SJCRH30 (cell line): Measurements from ENCODE around the gene CD300E. TPM values are rescaled to one million over a fixed set of nuclear protein-coding genes. Genes with fewer than 3 reads are reported as not detected.

Experiments
- DNase-seq, 2 experiments: peaks; one replicate each; pipeline ENCODE4 v3.0.0-alpha.2; 2015 to 2020
- H3K27ac ChIP-seq: fragments of 250-450 bp; sonication (Bioruptor Pico); 2 replicates; pipeline ENCODE4 v1.5.1; 2020; ENCODE audit warnings: mild to moderate bottlenecking, moderate library complexity
- H3K27me3 ChIP-seq: fragments of 250-450 bp; sonication (Bioruptor Pico); 2 replicates; pipeline ENCODE4 v1.5.1; 2020; ENCODE audit warnings: mild to moderate bottlenecking, moderate library complexity
- H3K36me3 ChIP-seq: fragments of 250-450 bp; sonication (Bioruptor Pico); 2 replicates; pipeline ENCODE4 v1.5.1; 2020; ENCODE audit warnings: mild to moderate bottlenecking, moderate library complexity
- H3K4me1 ChIP-seq: fragments of 250-450 bp; sonication (Bioruptor Pico); 2 replicates; pipeline ENCODE4 v1.5.1; 2020; ENCODE audit warnings: mild to moderate bottlenecking, moderate library complexity
- H3K4me3 ChIP-seq: fragments of 250-450 bp; sonication (Bioruptor Pico); 2 replicates; pipeline ENCODE4 v1.5.1; 2020; ENCODE audit warnings: mild to moderate bottlenecking, moderate library complexity
- H3K9me3 ChIP-seq: fragments of 250-450 bp; sonication (Bioruptor Pico); replicated peaks from 2 replicates; pipeline ENCODE4 v1.5.1; 2020; ENCODE audit warnings: mild to moderate bottlenecking, moderate library complexity
- total RNA-seq: library from RNA; depleted of rRNA; stranded (reverse); fragments of >200 nt; shearing (Covaris generic); gene quantifications from 2 replicates; pipeline ENCODE4 v1.2.3, GENCODE V29; 2014

The CD300E gene
- total RNA-seq, 1 experiment from 2014 or later = 0.22 TPM

DNA sequence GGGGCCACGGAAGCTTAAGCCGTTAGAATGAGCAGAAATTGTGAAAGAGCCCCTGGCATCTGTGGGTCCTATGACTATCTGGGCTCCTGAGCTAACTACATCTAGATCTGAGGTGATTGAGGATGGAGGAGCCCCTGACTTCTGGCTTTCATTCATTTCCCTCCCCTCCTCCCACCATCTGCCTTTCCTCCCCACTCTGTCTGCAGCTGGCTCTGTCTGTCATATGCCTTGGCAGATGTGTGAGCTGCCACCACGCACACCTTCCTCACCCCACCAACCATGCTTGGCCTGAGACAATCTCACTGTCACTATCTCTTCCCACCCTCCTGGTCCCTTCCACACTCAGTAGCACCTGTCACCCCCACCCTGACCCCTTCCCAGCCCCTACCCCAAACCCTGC is 5.1 kb downstream of the CD300E start:
- Histone ChIP-seq H3K27me3 (peaks cover 13% of the 10 kb centered on the region), H3K4me3 (no peak overlapping the region), H3K9me3 (no peaks in the 10 kb centered on the region), H3K27ac (no peak overlapping the region), H3K36me3 (no peaks in the 10 kb centered on the region), H3K4me1 (peaks cover 6% of the 10 kb centered on the region; the same call in 1 of the 2 replicates)
- DNase-seq = peak; percentile 84 to 88

DNA sequence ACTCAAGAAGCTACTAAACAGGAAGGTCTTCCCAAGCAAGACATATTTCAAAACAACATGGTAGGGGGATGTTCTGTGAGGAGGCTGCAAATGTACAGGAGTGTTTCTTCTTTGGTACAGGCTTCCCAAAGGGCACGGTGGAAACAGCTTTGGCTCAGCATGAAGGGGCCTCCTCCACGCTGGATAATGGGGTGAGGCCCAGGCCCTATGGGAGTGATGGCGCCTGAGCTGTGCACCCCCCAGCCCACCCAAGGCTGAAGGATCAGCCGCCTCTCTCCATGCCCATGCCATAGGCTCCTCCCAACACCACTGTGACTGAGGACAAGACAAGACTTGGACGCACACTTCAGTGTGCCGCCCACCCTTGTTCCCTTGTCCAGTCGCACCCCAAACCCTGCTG is 6.8 kb downstream of the CD300E start:
- DNase-seq = no peak
- Histone ChIP-seq H3K9me3 (no peaks in the 10 kb centered on the region), H3K27me3 (peaks cover 19% of the 10 kb centered on the region), H3K4me1 (peaks cover 6% of the 10 kb centered on the region; the same call in 1 of the 2 replicates), H3K4me3 (no peak overlapping the region), H3K27ac (no peak overlapping the region), H3K36me3 (no peaks in the 10 kb centered on the region)

DNA sequence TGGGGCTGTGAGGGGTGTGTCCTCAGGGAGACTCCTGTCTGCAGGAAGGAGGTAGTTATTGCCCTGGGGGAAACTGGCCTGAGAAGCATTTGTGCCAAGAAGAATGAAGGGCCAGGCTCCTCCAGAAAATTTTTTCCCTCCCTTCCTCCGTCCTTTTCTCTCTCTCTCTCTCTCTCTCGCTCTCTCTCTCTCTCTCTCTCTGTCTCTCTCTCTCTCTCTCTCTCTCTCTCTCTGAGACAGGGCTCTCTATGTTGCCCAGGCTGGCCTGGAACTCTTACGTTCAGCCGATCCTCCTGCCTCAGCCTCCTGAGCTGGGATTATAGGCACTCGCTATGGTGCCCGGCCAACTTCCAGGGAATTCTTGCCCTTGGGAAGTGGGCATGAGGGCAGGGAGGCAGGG is 11.5 kb downstream of the CD300E start:
- Histone ChIP-seq H3K27ac (no peak overlapping the region), H3K4me3 (no peak overlapping the region), H3K4me1 (no peaks in the 10 kb centered on the region), H3K36me3 (no peaks in the 10 kb centered on the region), H3K27me3 (peaks cover 13% of the 10 kb centered on the region), H3K9me3 (no peaks in the 10 kb centered on the region)
- DNase-seq = no peak

DNA sequence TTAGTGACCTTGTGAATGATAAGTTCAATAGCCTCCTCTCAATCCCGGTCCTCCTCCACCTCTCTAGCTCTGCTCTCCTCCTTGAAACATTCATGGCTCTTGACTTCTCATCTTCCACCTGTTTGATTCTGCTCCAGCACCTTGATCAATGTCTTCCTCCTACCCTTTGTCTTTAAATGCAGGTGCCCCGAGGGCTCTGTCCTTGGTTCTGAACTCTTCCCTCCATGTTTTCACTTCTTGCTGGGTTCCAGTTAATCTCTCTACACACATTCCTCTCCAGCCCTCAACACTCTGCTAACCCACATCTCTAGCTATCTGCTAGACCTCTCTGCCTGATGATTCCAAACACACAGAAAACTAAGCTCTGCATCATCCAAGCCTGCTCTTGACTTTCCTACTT is 13.4 kb downstream of the CD300E start:
- no peaks in the 10 kb centered on the region for H3K9me3 ChIP-seq
- DNase-seq = peak in 1 of 2 experiments; percentile 37
- H3K36me3 ChIP-seq = no peaks in the 10 kb centered on the region

DNA sequence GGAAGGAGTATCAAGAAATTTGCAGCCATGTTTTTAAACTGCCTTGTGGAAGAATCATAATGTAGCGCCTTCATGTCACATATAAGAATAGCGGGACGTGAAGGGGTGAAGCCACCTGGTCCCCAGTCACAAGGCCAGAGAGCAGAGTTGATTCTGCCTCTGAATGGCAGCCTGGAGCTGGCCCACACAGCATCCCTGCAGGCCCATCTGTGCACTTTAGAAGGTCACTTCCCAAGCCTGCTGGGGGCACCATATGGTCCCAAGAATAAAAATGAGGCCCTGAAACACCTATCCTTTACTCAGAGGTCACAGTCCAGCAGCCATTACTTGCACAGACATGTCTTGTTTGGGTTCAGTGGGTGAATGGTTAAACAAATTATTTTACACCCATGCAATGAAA is 15.0 kb downstream of the CD300E start:
- H3K4me1 ChIP-seq = no peaks in the 10 kb centered on the region
- no peak overlapping the region for H3K27ac ChIP-seq
- H3K4me3 ChIP-seq = no peak overlapping the region
- H3K9me3 ChIP-seq = no peaks in the 10 kb centered on the region
- DNase-seq = no peak
- no peaks in the 10 kb centered on the region for H3K36me3 ChIP-seq
- peaks cover 17% of the 10 kb centered on the region for H3K27me3 ChIP-seq

More for the DNA sequence above, 13.4 kb downstream of the CD300E start:
- H3K4me1 ChIP-seq = no peaks in the 10 kb centered on the region
- no peak overlapping the region for H3K4me3 ChIP-seq
- H3K27me3 ChIP-seq = peaks cover 9% of the 10 kb centered on the region
- no peak overlapping the region for H3K27ac ChIP-seq

DNA sequence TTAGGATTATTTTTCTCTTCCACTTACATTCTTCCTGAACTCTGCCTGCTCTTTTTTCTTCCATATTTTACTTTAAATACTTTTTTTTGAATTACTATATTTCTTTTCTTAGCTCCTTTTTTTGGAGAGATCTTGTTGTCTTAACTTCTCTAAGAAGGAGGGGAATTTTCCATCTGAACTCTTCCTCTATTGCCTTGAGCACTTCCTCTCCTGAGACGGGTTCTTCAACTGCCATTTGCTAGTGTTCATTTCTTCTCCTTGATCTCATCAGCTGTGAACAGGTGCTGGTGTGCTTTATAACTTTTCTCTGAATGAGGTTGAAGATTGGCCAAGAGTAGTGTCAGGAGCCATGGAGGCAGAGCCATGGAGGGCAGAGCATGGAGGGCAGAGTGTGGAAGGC is 16.3 kb downstream of the CD300E start:
- no peaks in the 10 kb centered on the region for H3K9me3 ChIP-seq
- no peaks in the 10 kb centered on the region for H3K36me3 ChIP-seq
- H3K4me3 ChIP-seq = no peak overlapping the region
- H3K27ac ChIP-seq = no peak overlapping the region
- peaks cover 15% of the 10 kb centered on the region for H3K27me3 ChIP-seq
- no peaks in the 10 kb centered on the region for H3K4me1 ChIP-seq
- DNase-seq = no peak

DNA sequence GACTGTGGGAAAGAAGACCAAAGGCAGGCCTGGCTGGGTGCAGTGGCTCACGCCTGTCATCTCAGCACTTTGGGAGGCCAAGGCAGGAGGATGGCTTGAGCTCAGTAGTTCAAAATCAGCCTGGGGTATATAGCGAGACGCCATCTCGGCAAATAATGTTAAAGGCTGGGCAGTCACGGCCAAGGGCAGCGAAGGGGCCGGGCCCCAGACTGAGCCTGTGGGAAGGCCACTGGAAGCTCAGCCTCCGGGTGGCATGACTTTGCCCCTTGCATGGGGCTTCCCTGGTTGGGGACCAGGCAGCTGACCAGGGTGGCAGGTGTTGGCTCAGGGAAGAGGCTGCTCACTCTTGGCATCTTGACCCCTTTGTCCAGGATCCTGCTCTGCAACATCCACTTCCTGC is 17.5 kb downstream of the CD300E start:
- DNase-seq = no peak
- H3K27ac ChIP-seq = no peak overlapping the region
- no peaks in the 10 kb centered on the region for H3K4me1 ChIP-seq
- H3K27me3 ChIP-seq = peaks cover 21% of the 10 kb centered on the region
- H3K9me3 ChIP-seq = no peaks in the 10 kb centered on the region
- no peaks in the 10 kb centered on the region for H3K36me3 ChIP-seq
- no peak overlapping the region for H3K4me3 ChIP-seq

DNA sequence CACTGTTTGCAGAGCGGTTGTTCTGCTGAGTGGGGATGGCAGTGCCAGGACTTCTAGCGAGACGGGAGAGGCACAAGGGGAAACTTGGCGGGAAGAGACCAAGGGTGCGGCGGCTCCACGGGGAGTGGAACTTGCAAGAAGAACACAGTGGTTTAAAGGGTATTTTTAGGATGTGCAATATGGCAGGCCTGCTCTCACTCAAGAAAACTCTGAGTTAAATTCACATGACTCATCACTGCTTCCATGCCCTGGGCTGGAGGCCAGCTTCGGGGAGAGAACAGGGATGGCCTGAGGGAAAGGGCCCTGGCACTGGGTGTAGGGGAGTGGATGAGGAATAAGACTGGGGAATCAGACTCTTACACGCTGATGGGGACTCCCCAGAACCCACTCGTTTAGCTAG is 18.2 kb downstream of the CD300E start:
- peak in 1 of 2 experiments; percentile 11 for DNase-seq
- no peaks in the 10 kb centered on the region for H3K36me3 ChIP-seq
- H3K27me3 ChIP-seq = peaks cover 21% of the 10 kb centered on the region
- H3K27ac ChIP-seq = no peak overlapping the region
- no peaks in the 10 kb centered on the region for H3K9me3 ChIP-seq
- H3K4me3 ChIP-seq = no peak overlapping the region
- no peaks in the 10 kb centered on the region for H3K4me1 ChIP-seq

DNA sequence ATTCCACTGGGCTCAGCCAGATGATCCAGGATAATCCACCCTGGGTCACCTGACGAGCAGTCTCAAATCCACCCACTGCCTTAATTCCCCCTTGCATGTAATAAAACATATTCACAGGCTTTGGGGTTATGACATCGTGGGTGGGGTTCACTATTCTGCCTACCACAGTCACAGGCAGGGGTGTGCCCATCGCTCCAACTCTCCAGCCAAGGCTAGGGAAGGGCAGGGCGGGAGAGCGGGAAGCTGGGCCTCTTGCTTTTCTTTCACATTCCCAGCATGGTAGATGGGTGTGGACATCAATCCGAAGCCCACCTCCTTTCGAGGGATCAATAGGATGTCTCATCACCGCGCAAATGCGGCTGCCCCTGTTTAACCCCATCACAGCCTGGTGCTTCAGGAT is 18.8 kb downstream of the CD300E start:
- DNase-seq = no peak
- Histone ChIP-seq H3K4me1 (no peaks in the 10 kb centered on the region), H3K27ac (no peak overlapping the region), H3K4me3 (no peak overlapping the region), H3K36me3 (no peaks in the 10 kb centered on the region), H3K27me3 (peaks cover 21% of the 10 kb centered on the region), H3K9me3 (no peaks in the 10 kb centered on the region)

DNA sequence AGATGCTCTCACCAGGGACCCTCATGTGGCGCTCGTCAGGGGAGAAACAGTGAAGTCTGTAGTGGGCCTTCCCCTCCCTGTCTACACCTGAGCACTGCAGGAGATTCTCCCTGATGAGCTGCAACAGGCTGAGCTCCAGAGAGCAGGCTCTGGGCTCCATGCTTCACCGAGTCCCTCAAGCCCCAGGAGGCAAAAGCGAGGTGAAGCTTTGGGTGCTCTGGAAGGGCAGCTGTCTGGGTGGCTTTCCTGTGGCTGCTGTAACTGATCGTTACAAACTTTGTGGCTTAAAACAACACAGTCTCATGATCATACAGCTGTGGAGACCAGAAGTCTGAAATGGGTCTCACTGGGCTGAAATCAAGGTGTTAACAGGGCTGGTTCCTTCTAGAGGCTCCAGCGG is 19.3 kb downstream of the CD300E start:
- Histone ChIP-seq H3K36me3 (no peaks in the 10 kb centered on the region), H3K9me3 (no peaks in the 10 kb centered on the region), H3K27ac (no peak overlapping the region), H3K27me3 (peaks cover 21% of the 10 kb centered on the region), H3K4me3 (no peak overlapping the region), H3K4me1 (no peaks in the 10 kb centered on the region)
- no peak for DNase-seq

DNA sequence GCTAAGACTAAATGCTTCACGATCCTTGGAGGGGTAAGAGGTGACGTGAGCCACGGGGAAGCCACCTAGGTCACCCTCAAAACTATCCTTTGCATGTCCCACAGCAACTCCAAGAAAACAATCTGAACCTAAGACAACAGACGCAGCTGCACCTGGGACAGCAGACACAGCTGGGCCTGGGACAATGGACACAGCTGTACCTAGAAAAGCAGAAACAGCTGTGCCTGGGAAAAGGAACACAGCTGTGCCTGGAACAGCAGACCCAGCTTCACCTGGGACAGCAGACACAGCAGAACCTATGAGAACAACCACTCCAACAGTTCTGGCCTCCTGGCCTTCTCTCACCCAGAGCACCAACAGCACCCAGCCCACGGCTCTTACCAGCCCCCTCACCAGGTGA is 19.8 kb downstream of the CD300E start:
- no peaks in the 10 kb centered on the region for H3K9me3 ChIP-seq
- H3K36me3 ChIP-seq = no peaks in the 10 kb centered on the region
- peaks cover 21% of the 10 kb centered on the region for H3K27me3 ChIP-seq
- no peak overlapping the region for H3K4me3 ChIP-seq
- H3K4me1 ChIP-seq = no peaks in the 10 kb centered on the region
- DNase-seq = no peak
- H3K27ac ChIP-seq = no peak overlapping the region

DNA sequence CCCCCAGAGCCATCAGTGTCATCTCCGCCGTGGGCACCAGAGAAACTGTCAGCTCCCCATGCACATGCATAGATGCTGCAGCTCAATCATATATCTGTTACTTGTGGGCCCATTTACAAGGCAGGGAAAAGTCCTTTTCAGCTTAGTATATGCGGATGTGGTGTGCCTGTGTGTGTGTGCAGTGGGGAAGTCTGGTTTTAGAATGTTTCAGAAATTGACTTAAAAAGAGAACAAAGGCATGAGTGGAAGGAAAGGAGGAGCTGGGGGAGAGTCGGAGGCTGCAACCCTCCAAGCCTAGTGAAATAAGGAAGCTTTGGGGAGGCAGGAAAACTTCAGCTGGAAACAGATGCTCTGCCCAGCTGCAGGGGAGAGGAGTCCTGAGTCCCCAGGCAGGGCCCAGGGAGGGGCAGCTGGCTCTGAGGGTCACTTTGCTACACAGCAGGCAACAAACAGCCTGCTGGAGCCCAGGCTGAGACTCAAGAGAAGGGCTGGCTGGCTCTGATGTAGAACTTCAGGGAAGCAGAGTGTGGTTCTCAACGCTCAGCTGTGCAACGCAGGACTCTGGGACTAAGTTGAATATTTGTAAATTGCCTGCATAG is 20.4 kb downstream of the CD300E start:
- Histone ChIP-seq H3K27ac (no peak overlapping the region), H3K4me1 (no peaks in the 10 kb centered on the region), H3K36me3 (no peaks in the 10 kb centered on the region), H3K9me3 (no peaks in the 10 kb centered on the region), H3K4me3 (no peak overlapping the region), H3K27me3 (peaks cover 21% of the 10 kb centered on the region)
- DNase-seq = no peak

DNA sequence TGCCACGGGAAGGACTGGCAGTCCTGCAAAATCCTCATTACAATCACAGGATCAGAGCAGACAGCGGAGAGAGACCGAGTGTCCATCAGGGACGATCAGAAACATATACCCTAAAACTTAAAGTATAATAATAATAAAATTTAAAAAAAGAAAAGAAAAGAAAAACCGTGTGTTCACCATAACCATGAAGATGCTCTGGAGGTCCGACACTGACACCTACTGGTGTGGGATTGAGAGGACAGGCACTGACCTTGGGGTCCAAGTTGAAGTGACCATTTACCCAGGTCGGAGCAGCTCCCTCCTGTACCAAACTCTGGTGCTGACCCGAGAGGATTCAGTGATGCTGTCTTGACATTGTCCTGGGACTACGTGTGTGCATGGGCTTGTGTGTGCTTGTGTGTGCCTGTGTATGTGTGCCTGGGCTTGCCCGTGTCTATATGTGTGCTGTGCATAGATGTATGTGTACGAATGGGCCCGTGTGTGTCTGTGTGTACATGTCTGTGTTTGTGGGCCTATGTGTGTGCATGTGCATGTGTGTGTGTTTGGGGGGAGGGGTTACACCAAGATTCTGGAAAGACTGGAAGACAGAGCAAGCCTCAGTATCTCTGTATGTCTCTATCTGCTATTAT is 21.5 kb downstream of the CD300E start:
- Histone ChIP-seq H3K4me1 (no peaks in the 10 kb centered on the region), H3K9me3 (no peaks in the 10 kb centered on the region), H3K4me3 (no peak overlapping the region), H3K27me3 (peaks cover 23% of the 10 kb centered on the region), H3K36me3 (no peaks in the 10 kb centered on the region), H3K27ac (no peak overlapping the region)
- DNase-seq = peak; percentile 33 to 62

DNA sequence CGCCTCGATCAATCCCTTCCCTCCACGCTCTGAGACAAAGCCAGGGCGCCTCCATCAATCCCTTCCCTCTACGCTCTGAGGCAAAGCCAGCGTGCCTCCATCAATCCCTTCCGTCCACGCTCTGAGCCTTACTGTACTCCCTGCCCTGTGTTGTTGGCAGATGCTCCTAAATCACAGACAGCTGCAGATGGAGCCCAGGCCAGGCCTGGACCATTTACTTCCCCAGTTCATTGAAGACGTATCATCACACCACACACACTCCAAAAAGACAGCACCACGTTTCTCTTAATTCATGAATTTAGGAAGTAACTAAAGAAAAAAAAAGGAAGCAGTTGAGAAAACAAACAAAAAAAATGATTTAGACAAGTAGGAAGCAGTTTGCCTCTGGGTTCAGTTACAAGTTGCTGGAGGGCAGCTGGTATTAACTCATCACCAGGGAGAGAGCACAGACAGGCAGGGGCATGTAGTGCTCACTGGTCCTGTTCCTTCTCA is 24.0 kb downstream of the CD300E start:
- Histone ChIP-seq H3K4me1 (no peaks in the 10 kb centered on the region), H3K4me3 (no peak overlapping the region), H3K36me3 (no peaks in the 10 kb centered on the region), H3K27me3 (peaks cover 28% of the 10 kb centered on the region), H3K27ac (no peak overlapping the region), H3K9me3 (no peaks in the 10 kb centered on the region)
- no peak for DNase-seq

DNA sequence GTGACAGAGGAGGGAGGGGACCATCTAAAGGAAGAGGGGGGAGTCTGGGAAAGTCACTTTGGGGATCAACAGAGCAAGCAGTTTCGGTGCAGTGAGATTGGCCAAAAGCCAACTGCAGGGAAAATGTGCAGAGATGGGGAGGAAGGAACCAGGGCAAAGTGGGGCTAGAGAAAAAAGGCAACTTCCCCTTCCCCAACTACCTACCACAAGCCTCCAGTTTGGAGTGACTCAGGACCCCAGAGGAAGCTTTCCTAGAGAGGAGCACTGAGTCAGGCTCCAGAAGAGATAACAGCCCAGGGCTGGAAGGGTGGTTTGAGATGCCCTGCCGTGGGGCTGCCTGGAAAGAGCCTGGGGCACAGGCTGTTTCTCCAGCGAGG is 24.5 kb downstream of the CD300E start:
- Histone ChIP-seq H3K27ac (no peak overlapping the region), H3K9me3 (no peaks in the 10 kb centered on the region), H3K36me3 (no peaks in the 10 kb centered on the region), H3K4me3 (no peak overlapping the region), H3K4me1 (no peaks in the 10 kb centered on the region), H3K27me3 (peaks cover 24% of the 10 kb centered on the region)
- no peak for DNase-seq
